ENCODE measurements around the gene MED25.

MED25 gene

DNA sequence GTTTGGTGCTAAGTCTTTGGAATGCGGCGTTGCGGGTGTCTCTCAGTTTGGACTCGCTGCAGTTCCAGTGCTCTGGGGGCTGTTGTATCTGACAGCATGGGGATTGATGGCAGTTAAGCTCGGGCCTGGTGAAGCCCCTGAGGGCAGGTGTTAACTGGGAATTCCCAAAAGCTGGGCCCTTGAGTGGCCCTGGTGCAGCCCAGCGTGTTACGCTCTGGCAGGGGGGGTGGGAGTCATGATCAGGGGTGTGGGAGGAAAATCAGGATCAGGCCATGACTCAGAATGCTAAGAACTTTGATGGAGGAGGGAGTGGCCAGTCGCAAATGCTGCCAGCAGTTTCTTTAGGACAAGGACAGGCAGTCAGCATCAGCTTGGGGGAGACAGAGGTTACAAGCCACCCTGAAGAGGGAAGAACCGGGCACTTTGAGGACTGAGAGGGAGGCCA, 31.7 kb upstream of the MED25 start:
- Histone ChIP-seq H2BK15ac (ENCODE audit: low read depth, poor library complexity, severe bottlenecking) (no peak overlapping the region), H2AFZ (ENCODE audit: low read depth, low read length) (no peak overlapping the region), H3K27ac (ENCODE audit: low read length, poor library complexity, severe bottlenecking) (no peak overlapping the region), H3K79me1 (replicated peaks; ENCODE audit: low read length, poor library complexity, severe bottlenecking) (peaks cover 41% of the 10 kb centered on the region), H3K4me3 (ENCODE audit: insufficient read depth in 1 of 2, low read depth in 1 of 2, low read length in 2 of 2) (peak overlapping the region in 1 of 2 experiments; percentile 14), H3K36me3 (ENCODE audit: control insufficient read depth in 1 of 2, insufficient read depth in 2 of 2, low read depth in 1 of 2, low read length in 2 of 2) (peaks cover 64 to 79% of the 10 kb centered on the region in 2 experiments), H3K9ac (ENCODE audit: low read length) (peak overlapping the region; percentile 74), H2BK120ac (ENCODE audit: low read depth, low read length) (no peak overlapping the region), H3K23ac (ENCODE audit: low read length in 2 of 2) (no peak overlapping the region), H3K14ac (ENCODE audit: low read length in 2 of 2) (no peak overlapping the region), H2BK12ac (ENCODE audit: low read length in 2 of 2) (no peak overlapping the region), H2AK5ac (ENCODE audit: low read length, severe bottlenecking) (no peak overlapping the region), H4K91ac (ENCODE audit: low read length) (no peak overlapping the region), H3K18ac (ENCODE audit: low read depth in 1 of 2, low read length in 2 of 2) (no peak overlapping the region), H2BK5ac (ENCODE audit: low read depth, low read length, poor library complexity, severe bottlenecking) (no peak overlapping the region), H4K8ac (ENCODE audit: low read length) (peak overlapping the region; percentile 10), H3K27me3 (ENCODE audit: control insufficient read depth in 1 of 2, insufficient read depth in 1 of 2, low read length in 2 of 2) (no peaks in the 10 kb centered on the region), H3K4me2 (ENCODE audit: low read length, poor library complexity, severe bottlenecking) (no peak overlapping the region), H3K4ac (ENCODE audit: low read depth in 1 of 2, low read length in 2 of 2) (peak overlapping the region in 1 of 2 experiments; percentile 17), H3K4me1 (ENCODE audit: control insufficient read depth, insufficient read depth, low read depth, low read length) (peaks cover 15% of the 10 kb centered on the region), H3K9me3 (ENCODE audit: control insufficient read depth, low read length) (no peaks in the 10 kb centered on the region)
- 70% methylated on average over 9 of the region's 9 CpGs for WGBS
- peak; percentile 41 for DNase-seq

DNA sequence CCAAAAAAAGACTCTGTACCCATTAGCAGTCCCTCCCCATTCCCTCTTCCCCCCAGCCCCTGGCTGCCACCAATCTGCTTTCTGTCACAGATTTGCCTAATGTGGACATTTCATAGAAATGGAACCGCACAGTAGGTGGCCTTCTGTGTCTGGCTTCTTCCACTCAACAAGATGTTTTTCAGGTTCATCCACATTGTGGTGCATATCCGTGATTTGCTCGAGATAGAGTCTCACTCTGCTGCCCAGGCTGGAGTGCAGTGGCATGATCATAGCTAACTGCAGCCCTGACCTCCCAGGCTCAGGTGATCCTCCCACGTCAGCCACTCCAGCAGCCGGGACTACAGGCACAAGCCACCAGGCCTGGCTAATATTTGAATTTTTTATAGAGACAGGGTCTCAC, 30.3 kb upstream of the MED25 start:
- no peaks in the 10 kb centered on the region for H3K27me3 ChIP-seq (ENCODE audit: control insufficient read depth in 1 of 2, insufficient read depth in 1 of 2, low read length in 2 of 2)
- H3K4me3 ChIP-seq (ENCODE audit: insufficient read depth in 1 of 2, low read depth in 1 of 2, low read length in 2 of 2), result no peak overlapping the region
- H3K18ac ChIP-seq (ENCODE audit: low read depth in 1 of 2, low read length in 2 of 2), result no peak overlapping the region
- WGBS, result 99% methylated on average over 5 of the region's 5 CpGs
- H3K9me3 ChIP-seq (ENCODE audit: control insufficient read depth, low read length), result no peaks in the 10 kb centered on the region
- H3K27ac ChIP-seq (ENCODE audit: low read length, poor library complexity, severe bottlenecking), result no peak overlapping the region
- H3K4ac ChIP-seq (ENCODE audit: low read depth in 1 of 2, low read length in 2 of 2), result no peak overlapping the region
- H3K4me1 ChIP-seq (ENCODE audit: control insufficient read depth, insufficient read depth, low read depth, low read length), result peaks cover 15% of the 10 kb centered on the region
- no peak for DNase-seq
- H3K36me3 ChIP-seq (ENCODE audit: control insufficient read depth in 1 of 2, insufficient read depth in 2 of 2, low read depth in 1 of 2, low read length in 2 of 2), result peaks cover 70 to 81% of the 10 kb centered on the region in 2 experiments
- H4K8ac ChIP-seq (ENCODE audit: low read length), result no peak overlapping the region
- no peak overlapping the region for H2BK5ac ChIP-seq (ENCODE audit: low read depth, low read length, poor library complexity, severe bottlenecking)
- H3K4me2 ChIP-seq (ENCODE audit: low read length, poor library complexity, severe bottlenecking), result no peak overlapping the region
- H3K79me1 ChIP-seq (replicated peaks; ENCODE audit: low read length, poor library complexity, severe bottlenecking), result peaks cover 38% of the 10 kb centered on the region
- H3K23ac ChIP-seq (ENCODE audit: low read length in 2 of 2), result no peak overlapping the region
- no peak overlapping the region for H3K14ac ChIP-seq (ENCODE audit: low read length in 2 of 2)
- no peak overlapping the region for H2BK15ac ChIP-seq (ENCODE audit: low read depth, poor library complexity, severe bottlenecking)
- H4K91ac ChIP-seq (ENCODE audit: low read length), result no peak overlapping the region
- no peak overlapping the region for H2AFZ ChIP-seq (ENCODE audit: low read depth, low read length)
- no peak overlapping the region for H2BK120ac ChIP-seq (ENCODE audit: low read depth, low read length)
- no peak overlapping the region for H2BK12ac ChIP-seq (ENCODE audit: low read length in 2 of 2)
- no peak overlapping the region for H2AK5ac ChIP-seq (ENCODE audit: low read length, severe bottlenecking)
- H3K9ac ChIP-seq (ENCODE audit: low read length), result no peak overlapping the region

DNA sequence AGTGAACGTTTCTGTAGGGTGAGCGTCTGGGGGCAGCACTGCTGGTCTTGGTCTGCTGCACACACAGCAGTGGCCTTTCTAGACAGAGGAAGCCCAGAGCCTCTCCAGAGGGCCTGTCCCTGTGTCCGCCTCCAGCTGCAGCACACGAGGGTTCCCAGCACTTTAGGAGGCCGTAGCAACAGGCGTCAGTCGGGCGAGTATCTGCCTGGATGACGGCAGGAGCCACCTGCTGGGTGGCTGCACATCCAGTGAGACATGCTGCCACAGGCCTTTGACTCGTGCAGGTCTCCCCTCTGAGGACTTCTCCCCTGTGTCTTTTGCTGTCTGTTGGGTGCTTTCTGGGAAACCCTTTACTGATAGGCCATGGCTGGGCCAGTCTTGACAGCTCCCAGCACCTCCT, 29.2 kb upstream of the MED25 start:
- H3K4me2 ChIP-seq (ENCODE audit: low read length, poor library complexity, severe bottlenecking), result no peak overlapping the region
- H2AK5ac ChIP-seq (ENCODE audit: low read length, severe bottlenecking), result no peak overlapping the region
- no peak overlapping the region for H3K27ac ChIP-seq (ENCODE audit: low read length, poor library complexity, severe bottlenecking)
- H3K4me3 ChIP-seq (ENCODE audit: insufficient read depth in 1 of 2, low read depth in 1 of 2, low read length in 2 of 2), result no peak overlapping the region
- no peak overlapping the region for H2AFZ ChIP-seq (ENCODE audit: low read depth, low read length)
- no peak overlapping the region for H4K8ac ChIP-seq (ENCODE audit: low read length)
- H3K23ac ChIP-seq (ENCODE audit: low read length in 2 of 2), result no peak overlapping the region
- H3K9ac ChIP-seq (ENCODE audit: low read length), result no peak overlapping the region
- H2BK5ac ChIP-seq (ENCODE audit: low read depth, low read length, poor library complexity, severe bottlenecking), result no peak overlapping the region
- H3K4me1 ChIP-seq (ENCODE audit: control insufficient read depth, insufficient read depth, low read depth, low read length), result peaks cover 17% of the 10 kb centered on the region
- H3K4ac ChIP-seq (ENCODE audit: low read depth in 1 of 2, low read length in 2 of 2), result no peak overlapping the region
- DNase-seq, result no peak
- no peak overlapping the region for H2BK120ac ChIP-seq (ENCODE audit: low read depth, low read length)
- 85% methylated on average over 10 of the region's 10 CpGs for WGBS
- H3K36me3 ChIP-seq (ENCODE audit: control insufficient read depth in 1 of 2, insufficient read depth in 2 of 2, low read depth in 1 of 2, low read length in 2 of 2), result peaks cover 68 to 79% of the 10 kb centered on the region in 2 experiments
- H3K79me1 ChIP-seq (replicated peaks; ENCODE audit: low read length, poor library complexity, severe bottlenecking), result peaks cover 32% of the 10 kb centered on the region
- no peaks in the 10 kb centered on the region for H3K9me3 ChIP-seq (ENCODE audit: control insufficient read depth, low read length)
- no peak overlapping the region for H4K91ac ChIP-seq (ENCODE audit: low read length)
- no peak overlapping the region for H3K14ac ChIP-seq (ENCODE audit: low read length in 2 of 2)
- H2BK15ac ChIP-seq (ENCODE audit: low read depth, poor library complexity, severe bottlenecking), result no peak overlapping the region
- peak overlapping the region in 1 of 2 experiments; percentile 16 for H2BK12ac ChIP-seq (ENCODE audit: low read length in 2 of 2)
- H3K18ac ChIP-seq (ENCODE audit: low read depth in 1 of 2, low read length in 2 of 2), result no peak overlapping the region
- no peaks in the 10 kb centered on the region for H3K27me3 ChIP-seq (ENCODE audit: control insufficient read depth in 1 of 2, insufficient read depth in 1 of 2, low read length in 2 of 2)

DNA sequence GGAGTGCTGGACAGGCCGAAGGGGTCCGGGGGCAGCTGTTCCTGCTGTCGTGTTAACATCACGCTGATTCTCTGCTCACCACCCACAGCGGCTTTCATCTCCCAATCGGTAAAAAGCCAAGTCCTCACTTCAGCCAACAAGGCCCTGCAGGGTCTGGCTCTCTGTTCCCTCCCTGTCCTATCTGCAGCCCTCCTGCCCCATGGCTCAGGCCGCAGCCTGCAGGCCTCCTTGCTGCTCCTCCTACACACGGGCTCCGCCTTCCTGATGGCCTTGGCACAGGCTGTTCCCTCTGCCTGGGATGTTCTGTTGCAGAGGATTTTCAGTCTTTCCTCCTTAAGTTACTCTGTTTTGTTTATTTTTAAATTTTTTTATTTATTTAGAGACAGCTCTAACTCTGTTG, 27.2 kb upstream of the MED25 start:
- no peak overlapping the region for H2BK15ac ChIP-seq (ENCODE audit: low read depth, poor library complexity, severe bottlenecking)
- no peak overlapping the region for H2BK12ac ChIP-seq (ENCODE audit: low read length in 2 of 2)
- whole genome bisulfite sequencing, result 89% methylated on average over 7 of the region's 9 CpGs
- H3K27ac ChIP-seq (ENCODE audit: low read length, poor library complexity, severe bottlenecking), result no peak overlapping the region
- H3K4me1 ChIP-seq (ENCODE audit: control insufficient read depth, insufficient read depth, low read depth, low read length), result peaks cover 17% of the 10 kb centered on the region
- H3K23ac ChIP-seq (ENCODE audit: low read length in 2 of 2), result no peak overlapping the region
- H3K79me1 ChIP-seq (replicated peaks; ENCODE audit: low read length, poor library complexity, severe bottlenecking), result peaks cover 28% of the 10 kb centered on the region
- no peaks in the 10 kb centered on the region for H3K27me3 ChIP-seq (ENCODE audit: control insufficient read depth in 1 of 2, insufficient read depth in 1 of 2, low read length in 2 of 2)
- H2BK120ac ChIP-seq (ENCODE audit: low read depth, low read length), result no peak overlapping the region
- DNase-seq, result no peak
- peak overlapping the region; percentile 61 for H3K9ac ChIP-seq (ENCODE audit: low read length)
- H4K8ac ChIP-seq (ENCODE audit: low read length), result no peak overlapping the region
- no peak overlapping the region for H2AFZ ChIP-seq (ENCODE audit: low read depth, low read length)
- H3K36me3 ChIP-seq (ENCODE audit: control insufficient read depth in 1 of 2, insufficient read depth in 2 of 2, low read depth in 1 of 2, low read length in 2 of 2), result peaks cover 69 to 84% of the 10 kb centered on the region in 2 experiments
- H3K4me3 ChIP-seq (ENCODE audit: insufficient read depth in 1 of 2, low read depth in 1 of 2, low read length in 2 of 2), result no peak overlapping the region
- no peak overlapping the region for H3K4me2 ChIP-seq (ENCODE audit: low read length, poor library complexity, severe bottlenecking)
- no peak overlapping the region for H2BK5ac ChIP-seq (ENCODE audit: low read depth, low read length, poor library complexity, severe bottlenecking)
- H3K18ac ChIP-seq (ENCODE audit: low read depth in 1 of 2, low read length in 2 of 2), result no peak overlapping the region
- no peak overlapping the region for H2AK5ac ChIP-seq (ENCODE audit: low read length, severe bottlenecking)
- H3K4ac ChIP-seq (ENCODE audit: low read depth in 1 of 2, low read length in 2 of 2), result no peak overlapping the region
- H4K91ac ChIP-seq (ENCODE audit: low read length), result no peak overlapping the region
- no peaks in the 10 kb centered on the region for H3K9me3 ChIP-seq (ENCODE audit: control insufficient read depth, low read length)
- no peak overlapping the region for H3K14ac ChIP-seq (ENCODE audit: low read length in 2 of 2)
